GM12878 (cell line): ENCODE data around the gene SIN3A. TPM values are rescaled to one million over a fixed set of nuclear protein-coding genes. Genes with fewer than 3 reads are reported as not detected.

Experiments
- ATF3 ChIP-seq: IDR thresholded peaks from 2 replicates; pipeline ENCODE4 v1.6.1; 2011; ENCODE audit warnings: low read depth, mild to moderate bottlenecking, low read length, moderate library complexity, borderline replicate concordance; ENCODE audit errors: extremely low read depth
- ATF7 ChIP-seq: fragments of 450-650 bp; IDR thresholded peaks from 2 replicates; pipeline ENCODE4 v1.6.1; 2016; ENCODE audit warnings: low read depth, mild to moderate bottlenecking
- BHLHE40 ChIP-seq, 2 experiments: fragments of 450-650 bp in 1 of 2; IDR thresholded peaks; 2 replicates each; pipeline ENCODE4 v1.6.1; 2011 to 2017; ENCODE audit warnings: low read depth in 2 of 2, borderline replicate concordance in 1 of 2, improper control_type of control experiment in 1 of 2, low read length in 1 of 2, mild to moderate bottlenecking in 1 of 2
- BMI1 ChIP-seq: fragments of 450-650 bp; IDR thresholded peaks from 2 replicates; pipeline ENCODE4 v1.6.1; 2016; ENCODE audit warnings: mild to moderate bottlenecking, moderate library complexity, borderline replicate concordance
- CHD4 ChIP-seq: fragments of 200-600 bp; sonication (generic); IDR thresholded peaks from 2 replicates; pipeline ENCODE4 v1.6.1; 2016; ENCODE audit warnings: mild to moderate bottlenecking
- EGR1 ChIP-seq, 2 experiments: IDR thresholded peaks; 1 replicate in 1 of 2; 2 replicates in 1 of 2; pipeline ENCODE4 v1.6.1; 2011 to 2012; ENCODE audit warnings: low read depth in 2 of 2, low read length in 2 of 2, borderline replicate concordance in 1 of 2, mild to moderate bottlenecking in 1 of 2, moderate library complexity in 1 of 2
- GATAD2B ChIP-seq: fragments of 450-650 bp; conservative IDR thresholded peaks from 2 replicates; pipeline ENCODE4 v1.6.1; 2017; ENCODE audit warnings: low read depth, mild to moderate bottlenecking, moderate library complexity
- HDAC2 ChIP-seq: fragments of 200-600 bp; sonication (generic); IDR thresholded peaks from 2 replicates; pipeline ENCODE4 v1.6.1; 2017
- HDAC6 ChIP-seq: fragments of 200-600 bp; sonication (generic); IDR thresholded peaks from one replicate; pipeline ENCODE4 v1.8.0; 2017; ENCODE audit warnings: antibody characterized with exemption; ENCODE audit not compliant: unreplicated experiment
- KDM1A ChIP-seq: fragments of 200-600 bp; sonication (generic); IDR thresholded peaks from 2 replicates; pipeline ENCODE4 v1.6.1; 2016; ENCODE audit warnings: borderline replicate concordance
- MLLT1 ChIP-seq: fragments of 450-650 bp; IDR thresholded peaks from 2 replicates; pipeline ENCODE4 v1.6.1; 2016; ENCODE audit warnings: mild to moderate bottlenecking
- MTA2 ChIP-seq: fragments of 450-650 bp; IDR thresholded peaks from 2 replicates; pipeline ENCODE4 v1.6.1; 2016; ENCODE audit warnings: low read depth, mild to moderate bottlenecking, moderate library complexity
- MTA3 ChIP-seq: IDR thresholded peaks from 2 replicates; pipeline ENCODE4 v1.6.1; 2012; ENCODE audit warnings: low read length, inconsistent platforms, borderline replicate concordance
- NBN ChIP-seq: fragments of 450-650 bp; IDR thresholded peaks from 2 replicates; pipeline ENCODE4 v1.6.1; 2016
- NFXL1 ChIP-seq: fragments of 450-650 bp; IDR thresholded peaks from 2 replicates; pipeline ENCODE4 v1.6.1; 2017; ENCODE audit warnings: antibody characterized with exemption, mild to moderate bottlenecking, borderline replicate concordance
- NR2C1 ChIP-seq: fragments of 450-650 bp; IDR thresholded peaks from 2 replicates; pipeline ENCODE4 v1.6.1; 2017; ENCODE audit warnings: antibody characterized with exemption, mild to moderate bottlenecking, moderate library complexity
- POU2F2 ChIP-seq: IDR thresholded peaks from 3 replicates; pipeline ENCODE4 v1.6.1; 2011; ENCODE audit warnings: low read depth, mild to moderate bottlenecking, low read length, borderline replicate concordance
- SIN3A ChIP-seq: IDR thresholded peaks from 2 replicates; pipeline ENCODE4 v1.6.1; 2012; ENCODE audit warnings: low read depth, low read length, improper control_type of control experiment
- SIX5 ChIP-seq: IDR thresholded peaks from 2 replicates; pipeline ENCODE4 v1.6.1; 2011; ENCODE audit warnings: mild to moderate bottlenecking, low read depth, low read length, moderate library complexity; ENCODE audit not compliant: severe bottlenecking
- SMARCA5 ChIP-seq: fragments of 450-650 bp; IDR thresholded peaks from 2 replicates; pipeline ENCODE4 v1.6.1; 2017; ENCODE audit warnings: mild to moderate bottlenecking
- SP1 ChIP-seq: IDR thresholded peaks from one replicate; pipeline ENCODE4 v1.6.1; 2011; ENCODE audit warnings: low read depth, low read length
- ZNF207 ChIP-seq: fragments of 450-650 bp; IDR thresholded peaks from 2 replicates; pipeline ENCODE4 v1.6.1; 2014; ENCODE audit warnings: antibody characterized with exemption, mild to moderate bottlenecking, borderline replicate concordance
- ZNF592 ChIP-seq: fragments of 450-650 bp; IDR thresholded peaks from 2 replicates; pipeline ENCODE4 v1.6.1; 2017; ENCODE audit warnings: mild to moderate bottlenecking, moderate library complexity
- polyA plus RNA-seq, 11 experiments: library from polyadenylated mRNA; depleted of rRNA in 4 of 11; unstranded in 6 of 11; stranded (reverse) in 5 of 11; fragments of >200 nt; fragmentation: Nextera tagmentation in 4 of 11; fragmentation: Illumina TruSeq in 1 of 11; extraction: Ambion mirVana in 4 of 11; extraction: Trizol in 1 of 11; gene quantifications; 1 replicate in 1 of 11; 2 replicates in 10 of 11; pipeline versions ENCODE4 v1.2.1 to v1.2.3, GENCODE V29; 2011 to 2016; ENCODE audit warnings: inconsistent platforms in 2 of 11, missing spikeins in 2 of 11, low read depth in 1 of 11
- total RNA-seq, 4 experiments: library from RNA; depleted of rRNA in 3 of 4; stranded (reverse); fragments of >200 nt in 3 of 4; fragmentation: Illumina TruSeq in 1 of 4; extraction: Trizol in 1 of 4; gene quantifications; 2 replicates each; pipeline versions ENCODE4 v1.2.1 to v1.2.3, GENCODE V29; 2013 to 2021
- TF ChIP-seq, protein P1 (sequence below): fragments of 450-650 bp; IDR thresholded peaks from 2 replicates; pipeline ENCODE4 v1.6.1; 2018; ENCODE audit warnings: mild to moderate bottlenecking, low read depth, moderate library complexity; ENCODE audit not compliant: partially characterized antibody

The SIN3A gene
- total and polyA plus RNA-seq, 10 of the 15 experiments (the other 5 are each of a cell fraction or from before 2014, with no cell fraction given): 6.4 to 62.2 (median 29.2) TPM

DNA sequence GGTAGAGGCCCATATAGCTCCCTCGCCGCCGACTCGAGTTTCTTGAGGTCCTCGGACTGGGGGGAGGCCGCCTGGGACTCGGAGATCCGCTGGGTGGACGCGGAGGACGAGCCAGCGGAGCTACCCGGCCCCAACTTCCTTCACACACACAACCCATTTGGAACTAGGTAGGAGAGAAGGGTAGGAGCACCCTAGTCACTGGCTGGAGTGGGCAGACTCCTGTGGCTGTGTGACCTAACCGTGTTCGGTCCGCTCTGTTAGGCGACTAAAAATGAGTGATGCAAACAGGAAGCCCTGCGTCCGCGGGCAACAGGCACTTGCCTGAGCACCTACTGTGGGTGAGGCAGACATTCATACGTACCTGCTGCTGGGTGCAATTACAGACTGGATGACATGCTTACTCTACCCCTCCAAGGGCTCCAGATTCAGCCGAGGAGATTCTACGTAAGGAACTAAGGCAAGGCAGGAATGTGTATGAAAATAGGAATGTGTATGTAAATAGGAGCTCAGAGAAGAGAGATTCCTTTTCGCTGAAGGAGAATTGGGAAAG is 4.6 kb upstream of the SIN3A start (continued):
- TF ChIP-seq SIX5: no peak
- 0 out of 2 replicates have a peak, but pooled peaks have one; percentile 45 for TF ChIP-seq SIN3A
- no peak for TF ChIP-seq KDM1A
- TF ChIP-seq ATF3: no peak
- TF ChIP-seq EGR1 (IDR thresholded peaks at IDR 0.05; ENCODE audit: borderline replicate concordance in 1 of 2, low read depth in 2 of 2, low read length in 2 of 2): no peak
- TF ChIP-seq CHD4: no peak
- peak; percentile 65; the same call in 1 of the 3 replicates for TF ChIP-seq POU2F2
- TF ChIP-seq NFXL1: no peak
- TF ChIP-seq MTA2: no peak
- TF ChIP-seq MTA3: no peak
- TF ChIP-seq ZNF207: no peak
- TF ChIP-seq NBN: no peak
- TF ChIP-seq, protein P1, sequence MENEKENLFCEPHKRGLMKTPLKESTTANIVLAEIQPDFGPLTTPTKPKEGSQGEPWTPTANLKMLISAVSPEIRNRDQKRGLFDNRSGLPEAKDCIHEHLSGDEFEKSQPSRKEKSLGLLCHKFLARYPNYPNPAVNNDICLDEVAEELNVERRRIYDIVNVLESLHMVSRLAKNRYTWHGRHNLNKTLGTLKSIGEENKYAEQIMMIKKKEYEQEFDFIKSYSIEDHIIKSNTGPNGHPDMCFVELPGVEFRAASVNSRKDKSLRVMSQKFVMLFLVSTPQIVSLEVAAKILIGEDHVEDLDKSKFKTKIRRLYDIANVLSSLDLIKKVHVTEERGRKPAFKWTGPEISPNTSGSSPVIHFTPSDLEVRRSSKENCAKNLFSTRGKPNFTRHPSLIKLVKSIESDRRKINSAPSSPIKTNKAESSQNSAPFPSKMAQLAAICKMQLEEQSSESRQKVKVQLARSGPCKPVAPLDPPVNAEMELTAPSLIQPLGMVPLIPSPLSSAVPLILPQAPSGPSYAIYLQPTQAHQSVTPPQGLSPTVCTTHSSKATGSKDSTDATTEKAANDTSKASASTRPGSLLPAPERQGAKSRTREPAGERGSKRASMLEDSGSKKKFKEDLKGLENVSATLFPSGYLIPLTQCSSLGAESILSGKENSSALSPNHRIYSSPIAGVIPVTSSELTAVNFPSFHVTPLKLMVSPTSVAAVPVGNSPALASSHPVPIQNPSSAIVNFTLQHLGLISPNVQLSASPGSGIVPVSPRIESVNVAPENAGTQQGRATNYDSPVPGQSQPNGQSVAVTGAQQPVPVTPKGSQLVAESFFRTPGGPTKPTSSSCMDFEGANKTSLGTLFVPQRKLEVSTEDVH: no peak
- no peak; the same call in 1 of the 2 replicates for TF ChIP-seq GATAD2B
- TF ChIP-seq HDAC2: no peak
- no peak for TF ChIP-seq ZNF592
- TF ChIP-seq HDAC6: no peak
- TF ChIP-seq NR2C1: no peak
- TF ChIP-seq BHLHE40 (IDR thresholded peaks at IDR 0.05; ENCODE audit: borderline replicate concordance in 1 of 2, low read depth in 2 of 2, low read length in 1 of 2): no peak
- no peak for TF ChIP-seq BMI1
- peak; percentile 52; the same call in 1 of the 2 replicates for TF ChIP-seq MLLT1
- no peak for TF ChIP-seq SP1
- TF ChIP-seq SMARCA5: no peak
- peak; percentile 39; the same call in 1 of the 2 replicates for TF ChIP-seq ATF7
